Vagina (tissue), 2 donors: ENCODE data around the gene TRAPPC2L.

Experiments
- POLR2A ChIP-seq, 2 donors: fragments of 450-650 bp; IDR thresholded peaks; one replicate each; pipeline ENCODE4 v1.6.1; 2017; ENCODE audit warnings: antibody characterized with exemption in 2 of 2, mild to moderate bottlenecking in 2 of 2, moderate library complexity in 2 of 2
- POLR2AphosphoS5 ChIP-seq, 2 donors: sonication (generic); formaldehyde crosslinking; IDR thresholded peaks; one replicate each; pipeline ENCODE4 v1.9.0; 2017; ENCODE audit warnings: antibody characterized with exemption in 2 of 2, mild to moderate bottlenecking in 2 of 2, low read depth in 1 of 2; ENCODE audit not compliant: insufficient read depth in 1 of 2
- TF ChIP-seq, protein P1 (sequence below), 3 experiments: fragments of 450-650 bp in 2 of 3; fragments of 200-600 bp in 1 of 3; sonication (generic) in 1 of 3; IDR thresholded peaks; one replicate each; pipeline ENCODE4 v1.5.1; 2017 to 2019; ENCODE audit warnings: antibody characterized with exemption in 3 of 3, mild to moderate bottlenecking in 2 of 3, moderate library complexity in 2 of 3

DNA sequence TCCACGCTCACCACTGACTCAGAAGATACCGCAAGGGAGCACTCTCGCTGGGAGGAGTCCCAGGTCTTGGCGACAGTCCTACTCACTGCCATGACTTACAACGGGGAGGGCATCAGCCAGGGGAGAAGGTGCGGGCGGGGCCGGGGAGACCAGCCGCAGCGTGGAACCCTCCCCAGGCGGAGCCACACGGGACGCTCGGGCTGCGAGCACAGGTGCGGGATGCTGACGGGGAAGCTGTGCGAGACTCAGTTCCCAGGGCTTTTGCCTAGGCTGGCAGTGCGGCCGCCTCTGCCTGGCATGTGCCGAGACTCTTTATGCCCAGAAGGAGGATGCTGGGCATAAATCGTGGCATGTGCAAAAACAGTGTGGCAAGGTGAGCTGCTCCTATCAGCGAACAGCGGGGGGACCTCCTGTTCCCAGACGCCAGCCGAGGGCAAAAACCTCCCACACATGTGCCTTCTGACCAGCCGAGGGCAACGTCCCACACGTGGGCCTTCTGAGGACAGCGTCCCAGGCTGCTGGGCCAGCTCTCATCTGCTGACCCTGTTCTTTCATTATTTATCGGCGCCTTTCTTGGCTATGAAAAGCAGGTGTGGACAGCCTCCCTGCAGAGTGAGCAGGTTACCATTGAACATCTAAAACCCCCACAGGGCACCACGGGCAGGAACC, 6.3 kb upstream of the TRAPPC2L start:
- TF ChIP-seq POLR2A (IDR thresholded peaks at IDR 0.05) (no peak), POLR2AphosphoS5 (IDR thresholded peaks at IDR 0.05; ENCODE audit: insufficient read depth in 1 of 2, low read depth in 1 of 2) (no peak)
- TF ChIP-seq, protein P1, sequence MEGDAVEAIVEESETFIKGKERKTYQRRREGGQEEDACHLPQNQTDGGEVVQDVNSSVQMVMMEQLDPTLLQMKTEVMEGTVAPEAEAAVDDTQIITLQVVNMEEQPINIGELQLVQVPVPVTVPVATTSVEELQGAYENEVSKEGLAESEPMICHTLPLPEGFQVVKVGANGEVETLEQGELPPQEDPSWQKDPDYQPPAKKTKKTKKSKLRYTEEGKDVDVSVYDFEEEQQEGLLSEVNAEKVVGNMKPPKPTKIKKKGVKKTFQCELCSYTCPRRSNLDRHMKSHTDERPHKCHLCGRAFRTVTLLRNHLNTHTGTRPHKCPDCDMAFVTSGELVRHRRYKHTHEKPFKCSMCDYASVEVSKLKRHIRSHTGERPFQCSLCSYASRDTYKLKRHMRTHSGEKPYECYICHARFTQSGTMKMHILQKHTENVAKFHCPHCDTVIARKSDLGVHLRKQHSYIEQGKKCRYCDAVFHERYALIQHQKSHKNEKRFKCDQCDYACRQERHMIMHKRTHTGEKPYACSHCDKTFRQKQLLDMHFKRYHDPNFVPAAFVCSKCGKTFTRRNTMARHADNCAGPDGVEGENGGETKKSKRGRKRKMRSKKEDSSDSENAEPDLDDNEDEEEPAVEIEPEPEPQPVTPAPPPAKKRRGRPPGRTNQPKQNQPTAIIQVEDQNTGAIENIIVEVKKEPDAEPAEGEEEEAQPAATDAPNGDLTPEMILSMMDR (IDR thresholded peaks at IDR 0.05), result no peak
